ENCODE results near the gene LRRC66. TPM values are rescaled to one million over a fixed set of nuclear protein-coding genes. Genes with fewer than 3 reads are reported as not detected.

The LRRC66 gene
- total RNA-seq, 2 experiments from 2014 or later: 0.19 TPM; not detected in 1

GRCh38 chr4:52006887-52007286 is 13.3 kb downstream of the LRRC66 start:
- ChIA-PET CTCF (no interaction called here), POLR2A (no interaction called here)
- no peak for DNase-seq
- H3K27ac Mint-ChIP-seq: no peak overlapping the region
- no peaks in the 10 kb centered on the region for H3K36me3 Mint-ChIP-seq
- H3K4me1 Mint-ChIP-seq (ENCODE audit: low read depth): no peaks in the 10 kb centered on the region
- no peak overlapping the region for H3K4me3 Mint-ChIP-seq
- H3K27me3 Mint-ChIP-seq: no peaks in the 10 kb centered on the region
- intact Hi-C loops (cut with micrococcal nuclease): no loop called here
- no peaks in the 10 kb centered on the region for H3K9me3 Mint-ChIP-seq

GRCh38 chr4:52005604-52006273 is 14.4 kb downstream of the LRRC66 start:
- no peak for DNase-seq
- Mint-ChIP-seq H3K27me3 (no peaks in the 10 kb centered on the region), H3K36me3 (no peaks in the 10 kb centered on the region), H3K4me1 (ENCODE audit: low read depth) (no peaks in the 10 kb centered on the region), H3K9me3 (no peaks in the 10 kb centered on the region), H3K4me3 (no peak overlapping the region), H3K27ac (no peak overlapping the region)
- intact Hi-C loops (cut with micrococcal nuclease): no loop called here
- ChIA-PET POLR2A (no interaction called here), CTCF (no interaction called here)

GRCh38 chr4:52004414-52004813 is 15.7 kb downstream of the LRRC66 start:
- no peaks in the 10 kb centered on the region for H3K9me3 Mint-ChIP-seq
- CTCF ChIA-PET: no interaction called here
- POLR2A ChIA-PET: no interaction called here
- DNase-seq: no peak
- H3K4me1 Mint-ChIP-seq (ENCODE audit: low read depth): no peaks in the 10 kb centered on the region
- intact Hi-C loops (cut with micrococcal nuclease): no loop called here
- H3K27me3 Mint-ChIP-seq: no peaks in the 10 kb centered on the region
- no peak overlapping the region for H3K4me3 Mint-ChIP-seq
- H3K27ac Mint-ChIP-seq: no peak overlapping the region
- no peaks in the 10 kb centered on the region for H3K36me3 Mint-ChIP-seq

GRCh38 chr4:52001616-52002015 is 18.5 kb downstream of the LRRC66 start:
- H3K4me3 Mint-ChIP-seq: no peak overlapping the region
- no peak overlapping the region for H3K27ac Mint-ChIP-seq
- CTCF ChIA-PET: no interaction called here
- H3K4me1 Mint-ChIP-seq (ENCODE audit: low read depth): no peaks in the 10 kb centered on the region
- no peaks in the 10 kb centered on the region for H3K36me3 Mint-ChIP-seq
- no peaks in the 10 kb centered on the region for H3K9me3 Mint-ChIP-seq
- no peak for DNase-seq
- H3K27me3 Mint-ChIP-seq: no peaks in the 10 kb centered on the region
- POLR2A ChIA-PET: no interaction called here
- intact Hi-C loops (cut with micrococcal nuclease): no loop called here

- Mint-ChIP-seq H3K4me3 (no peak overlapping the region), H3K27me3 (no peaks in the 10 kb centered on the region), H3K9me3 (no peaks in the 10 kb centered on the region), H3K4me1 (ENCODE audit: low read depth) (no peaks in the 10 kb centered on the region), H3K36me3 (no peaks in the 10 kb centered on the region), H3K27ac (no peak overlapping the region)
- no peak for DNase-seq
- ChIA-PET CTCF (no interaction called here), POLR2A (no interaction called here)
- intact Hi-C loops (cut with micrococcal nuclease): no loop called here
These were observed 20.9 kb downstream of the LRRC66 start for GRCh38 chr4:51999250-51999649.

- ChIA-PET CTCF (no interaction called here), POLR2A (no interaction called here)
- no peaks in the 10 kb centered on the region for H3K9me3 Mint-ChIP-seq
- H3K4me1 Mint-ChIP-seq (ENCODE audit: low read depth): no peaks in the 10 kb centered on the region
- no peaks in the 10 kb centered on the region for H3K27me3 Mint-ChIP-seq
- DNase-seq: no peak
- intact Hi-C loops (cut with micrococcal nuclease): no loop called here
- H3K27ac Mint-ChIP-seq: no peak overlapping the region
- no peak overlapping the region for H3K4me3 Mint-ChIP-seq
- no peaks in the 10 kb centered on the region for H3K36me3 Mint-ChIP-seq
These were observed 21.3 kb downstream of the LRRC66 start for GRCh38 chr4:51998837-51999236.

- CTCF ChIA-PET: no interaction called here
- no peak for DNase-seq
- no peaks in the 10 kb centered on the region for H3K36me3 Mint-ChIP-seq
- H3K4me1 Mint-ChIP-seq (ENCODE audit: low read depth): no peaks in the 10 kb centered on the region
- H3K9me3 Mint-ChIP-seq: no peaks in the 10 kb centered on the region
- no peaks in the 10 kb centered on the region for H3K27me3 Mint-ChIP-seq
- intact Hi-C loops (cut with micrococcal nuclease): no loop called here
- H3K27ac Mint-ChIP-seq: no peak overlapping the region
- POLR2A ChIA-PET: no interaction called here
- H3K4me3 Mint-ChIP-seq: no peak overlapping the region
These were observed 22.5 kb downstream of the LRRC66 start for GRCh38 chr4:51997647-51998046.

GRCh38 chr4:51995647-51996220 is 24.4 kb downstream of the LRRC66 start:
- ChIA-PET CTCF (no interaction called here), POLR2A (no interaction called here)
- intact Hi-C loops (cut with micrococcal nuclease): no loop called here
- H3K27me3 Mint-ChIP-seq: peaks cover 5% of the 10 kb centered on the region
- no peaks in the 10 kb centered on the region for H3K9me3 Mint-ChIP-seq
- no peak for DNase-seq
- no peak overlapping the region for H3K4me3 Mint-ChIP-seq
- H3K4me1 Mint-ChIP-seq (ENCODE audit: low read depth): no peaks in the 10 kb centered on the region
- H3K27ac Mint-ChIP-seq: no peak overlapping the region
- H3K36me3 Mint-ChIP-seq: no peaks in the 10 kb centered on the region

GRCh38 chr4:51965862-51966261 is 54.3 kb downstream of the LRRC66 start:
- DNase-seq: no peak
- ChIA-PET POLR2A (no interaction called here), CTCF (no interaction called here)
- Mint-ChIP-seq H3K4me1 (ENCODE audit: low read depth) (no peaks in the 10 kb centered on the region), H3K9me3 (peaks cover 2% of the 10 kb centered on the region), H3K36me3 (no peaks in the 10 kb centered on the region), H3K4me3 (no peak overlapping the region), H3K27me3 (peaks cover 4% of the 10 kb centered on the region), H3K27ac (no peak overlapping the region)
- intact Hi-C loops (cut with micrococcal nuclease): no loop called here

- Mint-ChIP-seq H3K36me3 (no peaks in the 10 kb centered on the region), H3K4me1 (ENCODE audit: low read depth) (no peaks in the 10 kb centered on the region), H3K27ac (no peak overlapping the region), H3K4me3 (no peak overlapping the region), H3K9me3 (peaks cover 2% of the 10 kb centered on the region), H3K27me3 (peaks cover 4% of the 10 kb centered on the region)
- no peak for DNase-seq
- intact Hi-C loops (cut with micrococcal nuclease): no loop called here
- CTCF ChIA-PET: no interaction called here
- POLR2A ChIA-PET: no interaction called here
These were observed 56.2 kb downstream of the LRRC66 start for GRCh38 chr4:51963841-51964517.

GRCh38 chr4:51960486-51960885 is 59.7 kb downstream of the LRRC66 start:
- CTCF ChIA-PET: no interaction called here
- no peak overlapping the region for H3K27ac Mint-ChIP-seq
- POLR2A ChIA-PET: no interaction called here
- no peaks in the 10 kb centered on the region for H3K4me1 Mint-ChIP-seq (ENCODE audit: low read depth)
- no peak for DNase-seq
- peaks cover 2% of the 10 kb centered on the region for H3K27me3 Mint-ChIP-seq
- H3K9me3 Mint-ChIP-seq: peaks cover 8% of the 10 kb centered on the region
- H3K4me3 Mint-ChIP-seq: no peak overlapping the region
- intact Hi-C loops (cut with micrococcal nuclease): no loop called here
- no peaks in the 10 kb centered on the region for H3K36me3 Mint-ChIP-seq

GRCh38 chr4:51958199-51958968 is 61.8 kb downstream of the LRRC66 start:
- intact Hi-C loops (cut with micrococcal nuclease): no loop called here
- DNase-seq: no peak
- ChIA-PET POLR2A (no interaction called here), CTCF (interaction anchor here (0.8 kb wide), 1 partner anchor 122 kb away, joined by 3 read pairs; no protein-coding TSS in a partner anchor)
- H3K4me1 Mint-ChIP-seq (ENCODE audit: low read depth): no peaks in the 10 kb centered on the region
- H3K27me3 Mint-ChIP-seq: peaks cover 2% of the 10 kb centered on the region
- H3K4me3 Mint-ChIP-seq: no peak overlapping the region
- peaks cover 8% of the 10 kb centered on the region for H3K9me3 Mint-ChIP-seq
- H3K36me3 Mint-ChIP-seq: no peaks in the 10 kb centered on the region
- H3K27ac Mint-ChIP-seq: no peak overlapping the region
